Aorta (tissue), 5 donors: Measurements from ENCODE around the gene HS3ST4. TPM values are rescaled to one million over a fixed set of nuclear protein-coding genes. Genes with fewer than 3 reads are reported as not detected.

Source experiments
- ATAC-seq: fragments of 200-7000 bp; cut with Tn5 transposase; one replicate; pipeline ENCODE4 v1.9.1; 2022; ENCODE audit warnings: moderate library complexity; ENCODE audit not compliant: low FRiP score
- DNase-seq, 2 donors: peaks; one replicate each; pipeline ENCODE4 v3.0.0-alpha.2; 2020
- H3K27ac ChIP-seq, 2 donors: one replicate each; pipeline ENCODE4 v1.5.1; 2013; ENCODE audit warnings: low read length in 2 of 2, mild to moderate bottlenecking in 2 of 2, moderate library complexity in 2 of 2, control low read depth in 1 of 2, inconsistent platforms in 1 of 2, low read depth in 1 of 2
- H3K27me3 ChIP-seq, 2 donors: one replicate each; pipeline ENCODE4 v1.6.1; 2013; ENCODE audit warnings: control low read depth in 1 of 2, low read length in 1 of 2, mild to moderate bottlenecking in 1 of 2, moderate library complexity in 1 of 2; ENCODE audit not compliant: insufficient read depth in 2 of 2, control insufficient read depth in 1 of 2
- H3K36me3 ChIP-seq, 2 donors: one replicate each; pipeline ENCODE4 v1.6.1; 2013; ENCODE audit warnings: control low read depth in 1 of 2, low read length in 1 of 2, mild to moderate bottlenecking in 1 of 2; ENCODE audit not compliant: insufficient read depth in 2 of 2, control insufficient read depth in 1 of 2
- H3K4me1 ChIP-seq, 2 donors: one replicate each; pipeline ENCODE4 v1.6.1; 2013; ENCODE audit warnings: low read length in 2 of 2, control low read depth in 1 of 2, mild to moderate bottlenecking in 1 of 2, moderate library complexity in 1 of 2; ENCODE audit not compliant: insufficient read depth in 2 of 2, control insufficient read depth in 1 of 2
- H3K4me3 ChIP-seq, 2 donors: one replicate each; pipeline ENCODE4 v1.5.1; 2013; ENCODE audit warnings: low read length in 2 of 2, control low read depth in 1 of 2, mild to moderate bottlenecking in 1 of 2
- H3K9me3 ChIP-seq: one replicate; pipeline ENCODE4 v1.6.1; 2013; ENCODE audit warnings: mild to moderate bottlenecking, low read length; ENCODE audit not compliant: control insufficient read depth
- WGBS, 2 donors: extraction: QIAGEN DNeasy Blood & Tissue Kit; methylation state at CpG; one replicate each; pipeline ENCODE4 v1.1.7; 2013; 5-methylcytosine and 5-hydroxymethylcytosine counted together
- intact Hi-C, 2 donors: fragments of 100-400 bp; cut with DNase I; formaldehyde crosslinking; loops; one replicate each; pipeline versions ENCODE4 v1.14.2 to v1.15.0; 2022
- polyA plus RNA-seq, 2 donors: library from polyadenylated mRNA; stranded (reverse); fragments of 200-250 nt; gene quantifications; one replicate each; pipeline ENCODE4 v1.2.3, GENCODE V29; 2013
- total RNA-seq, 2 donors: library from RNA; stranded (reverse); fragmentation: NEBNext Ultra II Directional; extraction: Animal tissue kit (Norgen Biotek cat#: 25700); gene quantifications; one replicate each; pipeline ENCODE4 v1.2.1, GENCODE V29; 2021
- donor health status: healthy with polysubstance abuse.
- donor health status: Bipolar disorder and iron deficiency.
- donor health status: DM: no; HTN: no; CAD: no.
- donor health status: DM: no; HTN: no; CAD: no.
- donor health status: DM: yes; HTN: yes; CAD: no.

The HS3ST4 gene
- total and polyA plus RNA-seq, 4 donors, result not detected

- Histone ChIP-seq H3K4me3 (no peak overlapping the region), H3K9me3 (no peaks in the 10 kb centered on the region), H3K36me3 (no peaks in the 10 kb centered on the region), H3K4me1 (no peaks in the 10 kb centered on the region), H3K27me3 (no peaks in the 10 kb centered on the region), H3K27ac (no peak overlapping the region)
- no peak for ATAC-seq
- intact Hi-C loops, result no loop called here
- no peak for DNase-seq
- WGBS, 2 donors, result 68 to 82% methylated on average over 4 of the region's 4 CpGs
Observed at GRCh38 chr16:25785361-25785760, 93.6 kb downstream of the HS3ST4 start.

DNA sequence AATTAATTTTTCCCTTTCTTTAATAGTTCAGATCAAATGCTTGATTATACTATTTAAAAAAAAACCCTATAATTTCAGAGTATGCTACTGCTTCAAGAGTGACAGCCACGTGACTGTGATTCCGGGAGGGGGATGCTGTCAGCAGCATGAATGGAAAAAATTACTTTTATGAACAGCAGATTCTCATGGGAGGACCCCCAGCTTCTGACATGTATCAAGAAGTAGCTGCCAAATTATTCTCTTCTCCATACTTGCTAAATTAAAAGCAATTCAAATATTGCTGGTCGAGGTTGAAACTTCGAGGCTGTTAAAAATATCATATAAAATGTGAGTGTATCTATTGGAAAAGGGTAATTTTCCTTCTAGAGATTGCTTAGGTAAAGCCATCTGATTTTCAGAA, 95.0 kb downstream of the HS3ST4 start:
- Histone ChIP-seq H3K4me3 (no peak overlapping the region), H3K36me3 (no peaks in the 10 kb centered on the region), H3K9me3 (no peaks in the 10 kb centered on the region), H3K27me3 (no peaks in the 10 kb centered on the region), H3K27ac (no peak overlapping the region), H3K4me1 (no peaks in the 10 kb centered on the region)
- DNase-seq, result no peak
- ATAC-seq, result no peak
- 71% methylated on average over 4 of the region's 4 CpGs for WGBS, 2 donors
- intact Hi-C loops, result no loop called here

GRCh38 chr16:25788637-25789036, 96.9 kb downstream of the HS3ST4 start:
- H3K4me3 ChIP-seq, result no peak overlapping the region
- no peaks in the 10 kb centered on the region for H3K36me3 ChIP-seq
- WGBS, 2 donors, result 78 to 83% methylated on average over 1 of the region's 1 CpG
- intact Hi-C loops, result no loop called here
- no peaks in the 10 kb centered on the region for H3K4me1 ChIP-seq
- ATAC-seq, result no peak
- H3K9me3 ChIP-seq, result no peaks in the 10 kb centered on the region
- H3K27ac ChIP-seq, result no peak overlapping the region
- H3K27me3 ChIP-seq, result no peaks in the 10 kb centered on the region
- DNase-seq, result no peak

- ATAC-seq, result no peak
Observed at GRCh38 chr16:25796239-25796638, 104.5 kb downstream of the HS3ST4 start.

DNA sequence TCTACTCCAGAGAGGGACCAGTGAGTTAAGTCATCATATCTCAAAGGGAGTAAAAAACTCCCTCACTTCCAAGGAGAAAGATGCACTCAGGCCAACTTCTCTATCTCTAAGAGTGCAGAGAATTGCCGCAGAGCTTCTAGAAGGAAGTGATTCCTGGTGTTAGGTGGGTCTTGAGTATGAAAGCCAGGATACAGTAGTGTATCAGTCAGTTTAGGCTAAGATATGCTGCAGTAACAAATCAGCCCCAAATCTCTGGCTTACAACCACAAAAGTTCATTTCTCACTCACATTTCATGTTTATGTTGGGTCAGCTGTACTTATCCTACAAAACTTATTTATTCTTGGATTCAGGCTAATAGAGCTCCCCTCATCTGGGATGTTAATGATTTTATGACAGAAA, 106.3 kb downstream of the HS3ST4 start:
- Histone ChIP-seq H3K4me1 (no peaks in the 10 kb centered on the region), H3K9me3 (peaks cover 5% of the 10 kb centered on the region), H3K27ac (no peak overlapping the region), H3K27me3 (no peaks in the 10 kb centered on the region), H3K36me3 (no peaks in the 10 kb centered on the region), H3K4me3 (no peak overlapping the region)
- intact Hi-C loops, result no loop called here
- no peak for DNase-seq
- no peak for ATAC-seq
- WGBS, 2 donors, result 91 to 93% methylated on average over 1 of the region's 1 CpG

More at GRCh38 chr16:25796239-25796638, 104.5 kb downstream of the HS3ST4 start:
- Histone ChIP-seq H3K27me3 (no peaks in the 10 kb centered on the region), H3K4me1 (no peaks in the 10 kb centered on the region), H3K4me3 (no peak overlapping the region), H3K9me3 (peaks cover 5% of the 10 kb centered on the region), H3K36me3 (no peaks in the 10 kb centered on the region), H3K27ac (no peak overlapping the region)
- no peak for DNase-seq
- intact Hi-C loops, result no loop called here
- 65 to 75% methylated on average over 4 of the region's 4 CpGs for WGBS, 2 donors

DNA sequence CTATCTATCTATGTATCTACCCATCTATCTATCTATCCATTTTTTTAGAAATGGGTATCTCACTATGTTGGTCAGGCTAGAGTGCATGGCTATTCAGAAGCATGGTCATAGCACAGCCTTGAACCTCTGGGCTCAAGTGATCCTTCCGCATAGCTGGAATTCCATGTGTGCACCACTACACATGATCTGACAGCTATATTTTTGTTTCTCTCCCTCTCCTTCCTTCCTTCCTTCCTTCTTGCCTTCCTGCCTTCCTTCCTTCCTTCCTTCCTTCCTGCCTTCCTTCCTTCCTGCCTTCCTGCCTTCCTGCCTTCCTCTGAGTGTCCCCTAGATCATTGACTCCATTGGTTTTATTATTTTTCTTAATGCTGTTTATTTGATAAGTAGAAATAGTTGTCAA, 108.1 kb downstream of the HS3ST4 start:
- intact Hi-C loops, result no loop called here
- no peak overlapping the region for H3K27ac ChIP-seq
- no peaks in the 10 kb centered on the region for H3K27me3 ChIP-seq
- no peaks in the 10 kb centered on the region for H3K4me1 ChIP-seq
- no peak overlapping the region for H3K4me3 ChIP-seq
- ATAC-seq (no peak), DNase-seq (no peak)
- peaks cover 5% of the 10 kb centered on the region for H3K9me3 ChIP-seq
- no peaks in the 10 kb centered on the region for H3K36me3 ChIP-seq
- WGBS, 2 donors, result 82 to 88% methylated on average over 1 of the region's 1 CpG

DNA sequence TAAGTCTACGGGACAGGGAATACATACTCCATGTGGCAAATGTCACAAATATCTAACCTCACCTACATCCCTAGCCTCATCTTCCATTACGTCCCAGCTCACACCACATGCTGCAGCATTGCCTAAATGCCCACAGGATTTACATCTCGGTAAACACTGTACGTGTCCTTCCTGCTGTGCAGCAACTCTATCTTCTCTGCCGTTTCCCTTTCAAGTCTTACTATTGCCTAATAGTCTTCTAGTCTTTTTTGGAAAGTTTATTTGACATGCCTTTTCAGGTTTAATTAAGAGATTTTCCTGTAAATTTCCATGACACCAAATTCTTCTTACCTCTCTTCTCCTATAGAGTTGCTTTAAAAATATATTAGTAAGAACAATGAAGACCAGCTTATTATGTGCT, 120.5 kb downstream of the HS3ST4 start:
- H3K27ac ChIP-seq, result no peak overlapping the region
- ATAC-seq, result no peak
- H3K4me3 ChIP-seq, result no peak overlapping the region
- 61 to 71% methylated on average over 5 of the region's 5 CpGs for WGBS, 2 donors
- intact Hi-C loops, result no loop called here
- peaks cover 0 to 2% of the 10 kb centered on the region in 2 donors for H3K27me3 ChIP-seq
- DNase-seq, result no peak
- H3K9me3 ChIP-seq, result no peaks in the 10 kb centered on the region
- no peaks in the 10 kb centered on the region for H3K36me3 ChIP-seq
- no peaks in the 10 kb centered on the region for H3K4me1 ChIP-seq

DNA sequence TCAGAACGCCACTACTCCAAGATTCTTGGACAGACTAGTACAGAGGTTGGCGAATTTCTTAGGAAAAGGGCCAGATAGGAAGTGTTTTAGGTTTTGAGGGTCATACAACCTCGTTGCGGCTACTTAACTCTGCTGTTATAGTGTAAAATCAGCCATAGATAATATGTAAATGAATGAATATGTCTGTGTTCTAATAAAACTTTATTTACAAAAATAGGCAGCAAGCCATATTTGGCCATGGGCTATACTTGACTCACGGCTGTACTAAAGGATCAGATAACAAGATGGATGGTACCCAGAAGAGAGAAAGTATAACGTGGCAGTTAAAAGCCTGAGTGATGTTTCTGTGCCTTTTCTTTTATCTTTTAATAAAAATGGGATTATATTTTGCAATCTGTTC, 125.5 kb downstream of the HS3ST4 start:
- ATAC-seq (no peak), DNase-seq (no peak)
- peaks cover 0 to 2% of the 10 kb centered on the region in 2 donors for H3K27me3 ChIP-seq
- H3K4me1 ChIP-seq, result no peaks in the 10 kb centered on the region
- intact Hi-C loops, result no loop called here
- WGBS, 2 donors, result 65 to 69% methylated on average over 6 of the region's 6 CpGs
- H3K4me3 ChIP-seq, result no peak overlapping the region
- H3K27ac ChIP-seq, result no peak overlapping the region
- no peaks in the 10 kb centered on the region for H3K36me3 ChIP-seq
- H3K9me3 ChIP-seq, result no peaks in the 10 kb centered on the region

GRCh38 chr16:25817876-25818275, 126.1 kb downstream of the HS3ST4 start:
- no peaks in the 10 kb centered on the region for H3K9me3 ChIP-seq
- H3K4me1 ChIP-seq, result no peaks in the 10 kb centered on the region
- DNase-seq (no peak), ATAC-seq (no peak)
- H3K27me3 ChIP-seq, result peaks cover 0 to 2% of the 10 kb centered on the region in 2 donors
- H3K36me3 ChIP-seq, result no peaks in the 10 kb centered on the region
- intact Hi-C loops, result no loop called here
- 76 to 85% methylated on average over 4 of the region's 4 CpGs for WGBS, 2 donors
- no peak overlapping the region for H3K27ac ChIP-seq
- H3K4me3 ChIP-seq, result no peak overlapping the region
